Stimulated activated CD4-positive, alpha-beta T cell treated with anti-CD3 and anti-CD28 coated beads, Interleukin-12 subunit alpha, Interleukin-12 subunit beta, amount 100 ng/mL, for 24 hours (primary cell): Measurements from ENCODE around the gene C11orf91.
"Not testable (repeated sequence)": the region's sequence is repeated elsewhere in the genome, so short reads cannot be mapped to it uniquely, and the experiment has no call there.

ENCODE experiments used
- DNase-seq, 2 experiments: peaks; one replicate each; pipeline ENCODE4 v3.0.0-alpha.2; 2020; ENCODE audit warnings: low read depth in 2 of 2

Gene C11orf91

DNA sequence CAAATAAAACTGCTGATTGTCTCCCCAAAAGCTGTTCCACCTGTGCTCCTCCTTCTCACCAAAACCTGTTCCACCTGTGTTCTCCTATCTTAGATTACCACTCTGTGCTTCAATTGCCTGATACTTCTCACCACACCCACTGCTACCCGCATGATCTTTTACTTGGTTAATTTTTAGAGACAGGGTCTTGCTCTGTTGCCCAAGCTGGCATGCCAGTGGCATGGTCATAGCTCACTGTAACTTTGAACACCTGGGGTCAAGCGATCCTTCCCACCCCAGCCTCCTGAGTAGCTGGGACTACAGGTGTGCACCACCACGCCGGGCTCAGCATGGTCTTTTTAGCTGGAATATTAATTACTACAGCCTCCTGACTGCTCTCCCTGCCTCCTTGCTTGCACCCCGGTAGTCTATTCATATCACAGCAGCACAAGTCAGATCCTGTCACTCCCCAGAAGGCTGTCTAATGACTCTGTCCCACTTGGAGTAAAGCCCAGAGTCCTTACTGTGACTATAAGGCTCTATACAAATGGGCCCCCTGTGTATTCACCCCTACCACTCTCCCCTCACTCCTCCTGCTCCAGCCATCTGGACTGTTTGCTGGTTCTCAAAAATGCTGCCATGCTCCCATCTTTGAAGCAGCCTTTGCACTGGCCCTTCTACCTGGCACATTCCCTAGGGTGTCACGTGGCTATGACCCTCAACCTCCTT, 3.5 kb downstream of the C11orf91 start:
- no peak for DNase-seq

DNA sequence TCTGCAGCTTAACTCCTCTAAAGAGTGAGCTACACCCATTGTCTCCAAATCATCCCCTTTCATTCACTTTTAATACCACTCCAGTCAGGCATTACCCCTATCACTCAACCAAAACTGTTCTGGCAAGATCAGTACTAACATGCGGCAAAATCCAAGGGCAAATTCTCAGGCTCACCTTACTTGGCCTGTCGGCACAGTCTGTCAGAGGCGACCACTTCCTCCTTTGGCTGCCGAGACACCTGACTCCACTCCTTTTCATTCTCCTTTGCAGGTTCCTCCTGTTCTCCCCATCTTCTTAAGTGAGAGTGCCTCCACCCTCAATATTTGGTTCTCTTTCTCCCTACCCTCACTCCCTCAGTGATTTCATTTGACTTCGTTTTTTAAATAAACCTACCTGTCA, 4.2 kb downstream of the C11orf91 start:
- no peak for DNase-seq

DNA sequence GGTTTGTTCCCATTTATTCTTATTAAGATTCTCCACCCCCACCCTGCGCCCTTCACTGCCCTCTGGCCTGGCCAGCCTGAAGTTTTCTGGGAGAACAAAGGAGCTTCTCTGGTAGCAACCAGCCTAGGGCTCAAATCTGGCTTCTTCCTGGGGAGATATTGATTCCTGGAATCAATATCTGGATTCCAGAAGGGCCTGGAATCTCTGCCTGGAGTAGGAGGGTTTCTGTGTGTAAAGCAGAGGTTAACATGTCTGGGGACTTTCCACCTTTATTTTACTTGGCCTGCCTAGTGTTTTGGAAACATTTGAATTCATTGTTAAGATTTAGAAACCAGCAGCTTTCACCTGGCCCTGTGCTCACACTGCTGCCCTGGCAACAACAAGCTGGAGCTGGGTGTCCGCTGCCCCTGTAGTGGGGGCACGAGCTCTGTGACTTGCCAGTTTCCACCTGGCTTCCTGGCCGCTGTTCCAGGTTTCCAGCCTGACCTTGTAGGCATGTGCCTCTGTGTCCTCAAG, 5.5 kb downstream of the C11orf91 start:
- no peak for DNase-seq

- no peak for DNase-seq
These were observed 6.1 kb downstream of the C11orf91 start for GRCh38 chr11:33694346-33695050.

DNA sequence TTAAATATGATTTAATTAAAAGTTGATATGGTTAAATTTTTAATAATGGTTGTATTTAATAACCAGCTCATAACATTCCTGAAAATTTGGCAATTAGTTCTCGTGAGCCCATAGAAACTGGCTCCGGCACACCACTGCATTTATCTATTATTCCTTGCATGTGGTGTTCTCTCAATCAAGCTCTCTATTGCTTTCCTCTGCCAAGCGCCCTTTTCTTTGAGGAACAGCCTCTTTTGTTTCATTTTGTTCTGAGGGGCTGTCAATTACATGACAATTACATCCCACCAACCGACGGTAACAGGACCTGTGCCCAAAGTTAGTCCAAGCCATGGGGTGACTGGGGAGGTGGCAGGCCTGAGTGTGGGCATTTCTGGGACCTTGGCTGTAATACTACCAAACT, 8.1 kb downstream of the C11orf91 start:
- DNase-seq, result no peak

DNA sequence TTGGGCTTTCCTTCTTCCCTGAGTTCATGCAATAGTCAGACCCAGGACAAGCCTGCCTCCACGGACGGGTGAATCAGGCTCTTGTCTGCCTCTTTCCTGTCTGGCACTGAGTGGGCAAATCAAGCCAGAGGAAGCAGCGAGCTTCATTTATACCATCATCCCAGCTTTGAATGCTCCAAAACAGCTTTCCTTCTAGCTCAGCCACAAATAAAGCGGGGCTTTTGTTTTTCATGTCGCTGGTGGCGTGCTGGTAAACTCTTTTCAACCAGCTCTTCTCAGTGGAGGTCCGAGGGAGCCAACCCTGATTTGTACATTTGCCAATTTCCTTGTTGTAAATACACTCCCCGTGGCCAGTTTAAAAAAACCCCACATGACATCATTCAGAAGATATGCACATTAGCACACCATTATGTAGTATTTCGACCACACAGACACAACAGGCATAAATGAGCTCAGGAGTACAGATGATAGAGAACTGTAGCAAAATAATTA, 8.6 kb downstream of the C11orf91 start:
- DNase-seq, result no peak

- DNase-seq, result no peak
These were observed 9.4 kb downstream of the C11orf91 start for GRCh38 chr11:33691066-33691864.

GRCh38 chr11:33690290-33691065, 10.1 kb downstream of the C11orf91 start:
- DNase-seq, result no peak

- no peak for DNase-seq
These were observed 11.1 kb downstream of the C11orf91 start for GRCh38 chr11:33689501-33689900.

DNA sequence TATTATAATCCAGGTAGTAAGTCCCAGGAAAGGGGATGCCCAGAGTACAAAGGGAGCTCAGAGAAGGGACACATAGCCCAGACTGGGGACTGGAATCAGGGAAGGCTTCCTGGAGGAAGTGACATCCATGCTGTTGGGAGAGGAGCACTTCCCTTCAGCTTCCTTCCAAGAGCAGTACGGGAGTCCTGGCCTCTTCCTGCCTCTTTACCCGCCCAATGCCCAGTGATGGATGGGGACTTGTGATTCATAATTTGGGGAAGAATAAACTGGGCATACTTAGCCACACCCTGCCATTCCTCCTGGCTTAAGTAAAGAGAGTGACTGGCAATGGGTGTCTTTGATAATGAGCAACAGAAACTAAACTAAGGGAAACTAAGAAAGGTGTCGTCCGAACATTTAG, 11.5 kb downstream of the C11orf91 start:
- no peak for DNase-seq

DNA sequence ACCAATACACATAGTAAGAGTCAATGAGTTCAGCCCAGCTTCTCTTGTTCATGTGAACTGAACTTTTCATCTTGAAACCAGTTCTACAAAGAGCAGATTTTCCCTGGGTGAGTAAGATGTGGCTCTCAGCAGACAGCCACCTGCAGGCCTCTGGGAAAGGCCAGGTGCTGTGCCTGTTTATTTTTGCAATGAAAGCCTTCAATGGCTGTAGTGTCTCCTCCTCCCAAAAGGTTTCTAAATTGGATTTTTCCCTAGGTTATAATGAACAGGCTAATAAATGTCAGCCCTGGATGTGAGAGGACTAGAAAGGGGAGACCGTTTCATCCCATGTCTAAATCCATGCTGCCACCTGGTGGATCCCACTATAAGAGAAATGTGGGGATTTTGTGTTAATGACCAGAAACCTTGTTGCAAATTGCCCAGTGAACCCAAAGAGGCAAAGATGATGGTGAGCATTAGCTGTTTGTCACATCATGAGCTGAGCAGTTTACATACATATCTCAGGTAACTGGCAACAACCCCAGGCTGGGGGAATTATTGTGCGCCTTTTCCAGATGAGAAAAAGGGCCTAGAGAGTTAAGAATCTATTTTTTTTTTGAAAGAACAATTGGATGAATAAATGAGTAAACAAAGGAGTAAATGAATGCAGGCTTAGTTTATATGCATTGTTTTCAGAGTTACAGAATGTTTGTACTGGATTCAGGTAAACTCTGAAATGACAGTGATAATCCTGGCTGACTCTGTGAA, 12.7 kb downstream of the C11orf91 start:
- DNase-seq, result no peak

- no peak for DNase-seq
These were observed 15.5 kb downstream of the C11orf91 start for GRCh38 chr11:33685082-33685481.

DNA sequence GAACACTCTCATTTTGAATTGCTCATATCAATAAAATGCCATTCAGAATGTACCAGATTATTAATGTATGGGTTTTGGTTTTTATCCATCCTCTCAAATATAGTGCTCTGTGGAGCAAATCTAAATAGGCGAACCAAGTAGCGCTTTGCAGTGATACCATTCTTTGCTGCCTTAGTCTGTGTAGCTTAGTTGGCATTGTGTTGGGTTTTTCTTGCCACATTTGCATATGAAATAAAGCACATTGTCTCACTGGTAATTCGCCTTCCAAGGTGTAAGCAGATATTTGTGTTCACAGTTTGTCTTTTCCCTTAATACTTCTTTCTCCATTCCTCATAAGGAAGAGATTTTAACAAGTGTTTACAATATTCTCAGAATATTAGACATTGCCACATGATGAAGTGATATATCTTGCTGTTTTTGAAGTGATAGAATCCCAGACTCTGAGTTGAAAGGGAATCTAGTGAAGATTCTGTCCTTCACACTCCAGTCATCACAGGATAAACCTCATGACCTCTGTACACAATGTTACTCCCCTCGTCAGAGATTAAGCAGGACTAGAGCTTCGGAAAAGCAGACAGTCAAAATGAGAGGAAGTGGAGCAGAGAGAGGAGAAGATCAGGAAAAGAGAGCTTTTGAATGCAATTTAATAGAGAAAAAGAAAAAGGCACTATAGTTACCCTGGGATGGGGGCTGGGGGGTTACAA, 16.5 kb downstream of the C11orf91 start:
- DNase-seq, result no peak

GRCh38 chr11:33682446-33682845, 18.2 kb downstream of the C11orf91 start:
- DNase-seq, result no peak

- no peak for DNase-seq
These were observed 18.6 kb downstream of the C11orf91 start for GRCh38 chr11:33682019-33682418.

DNA sequence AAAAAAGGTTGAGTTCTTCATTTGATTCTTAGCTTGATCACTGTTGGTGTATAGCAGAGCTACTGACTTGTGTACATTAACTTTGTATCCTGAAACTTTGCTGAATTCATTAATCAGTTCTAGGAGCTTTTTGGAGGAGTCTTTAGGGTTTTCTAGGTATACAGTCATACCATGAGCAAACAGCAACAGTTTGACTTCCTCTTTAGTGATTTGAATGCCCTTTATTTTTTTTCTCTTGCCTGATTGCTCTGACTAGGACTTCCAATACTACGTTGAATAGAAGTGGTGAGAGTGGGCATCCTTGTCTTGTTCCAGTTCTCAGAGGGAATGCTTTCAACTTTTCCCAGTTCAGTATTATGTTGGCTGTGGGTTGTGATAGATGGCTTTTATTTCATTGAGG, 22.0 kb downstream of the C11orf91 start:
- not testable (repeated sequence) for DNase-seq

- no peak for DNase-seq
These were observed 26.4 kb downstream of the C11orf91 start for GRCh38 chr11:33674035-33674814.

GRCh38 chr11:33672273-33672672, 28.4 kb downstream of the C11orf91 start:
- no peak for DNase-seq

DNA sequence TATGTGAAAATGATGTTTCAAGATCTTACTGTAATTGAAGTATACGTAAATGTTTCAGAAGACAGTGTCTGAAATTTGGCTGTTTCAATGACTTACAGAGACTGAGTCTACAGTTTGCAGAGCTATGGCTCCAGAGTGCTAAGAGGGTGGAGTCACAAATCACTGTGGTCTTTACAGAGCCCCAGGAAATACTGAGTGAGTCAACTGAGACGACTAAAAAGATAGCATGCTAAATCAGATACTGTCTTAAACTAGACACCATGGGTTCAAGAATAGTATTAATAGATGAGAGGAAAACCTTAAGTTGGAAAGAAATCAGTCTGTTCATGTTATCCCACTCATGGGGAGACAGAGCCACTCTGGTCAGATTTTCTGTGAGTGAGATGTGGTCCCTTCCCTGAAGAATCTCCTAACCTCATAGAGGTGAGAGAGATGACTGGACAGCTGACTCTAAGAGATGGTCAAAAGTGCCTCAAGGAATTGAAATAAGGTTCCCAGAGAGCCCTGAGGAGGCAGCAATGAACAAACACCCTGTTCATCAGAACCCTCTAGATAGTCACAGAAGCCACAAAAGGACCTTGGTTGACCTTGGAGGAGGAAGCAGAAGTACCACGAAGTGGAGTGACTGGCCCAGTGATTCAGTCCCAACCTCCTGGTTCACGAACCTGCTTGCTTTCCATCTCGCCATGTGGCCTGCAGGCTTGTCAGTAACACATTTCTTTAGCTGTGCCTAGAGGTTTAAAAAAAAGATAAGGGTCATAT, 30.2 kb downstream of the C11orf91 start:
- DNase-seq, result no peak
